SU-DHL-6 (cell line): ENCODE results near the gene MAML3.

ENCODE experiments used
- H2AFZ ChIP-seq: fragments of 200-600 bp; sonication (generic); 2 replicates; pipeline ENCODE4 v1.6.1; 2014; ENCODE audit warnings: low read depth, mild to moderate bottlenecking, moderate library complexity, mixed read lengths, antibody characterized with exemption, low read length; ENCODE audit not compliant: severe bottlenecking
- H3F3A ChIP-seq: fragments of 200-600 bp; shearing (Covaris generic); 2 replicates; pipeline ENCODE4 v1.6.0; 2016; ENCODE audit warnings: antibody characterized with exemption, mild to moderate bottlenecking; ENCODE audit not compliant: insufficient read depth
- H3K27ac ChIP-seq: fragments of 200-600 bp; sonication (generic); 2 replicates; pipeline ENCODE4 v1.5.1; 2016; ENCODE audit warnings: low read depth, mild to moderate bottlenecking, low read length, moderate library complexity, mixed read lengths
- H3K27me3 ChIP-seq: fragments of 200-600 bp; sonication (generic), shearing (Covaris generic); 2 replicates; pipeline ENCODE4 v1.6.0; 2014; ENCODE audit warnings: mild to moderate bottlenecking, low read length
- H3K36me3 ChIP-seq: fragments of 200-600 bp; sonication (generic); 2 replicates; pipeline ENCODE4 v1.6.1; 2014; ENCODE audit warnings: mild to moderate bottlenecking, low read length, mixed read lengths
- H3K4me2 ChIP-seq: fragments of 300-600, 200-600 bp; shearing (Covaris generic), sonication (generic); 2 replicates; pipeline ENCODE4 v1.6.0; 2014; ENCODE audit warnings: low read length, low read depth, mild to moderate bottlenecking; ENCODE audit not compliant: poor library complexity, severe bottlenecking
- H3K4me3 ChIP-seq: fragments of 200-600 bp; sonication (generic); 2 replicates; pipeline ENCODE4 v1.5.1; 2014; ENCODE audit warnings: antibody characterized with exemption, low read length, mild to moderate bottlenecking, mixed read lengths; ENCODE audit not compliant: insufficient read depth, poor library complexity, severe bottlenecking
- H3K79me2 ChIP-seq: fragments of 200-600 bp; sonication (generic); 2 replicates; pipeline ENCODE4 v1.6.1; 2014; ENCODE audit warnings: mild to moderate bottlenecking, low read length, moderate library complexity; ENCODE audit not compliant: insufficient read depth
- H3K9ac ChIP-seq: fragments of 200-600 bp; sonication (generic); 2 replicates; pipeline ENCODE4 v1.7.0; 2014; ENCODE audit warnings: mild to moderate bottlenecking, low read length
- H3K9me2 ChIP-seq: fragments of 200-600 bp; sonication (generic); replicated peaks from 2 replicates; pipeline ENCODE4 v1.6.1; 2014; ENCODE audit warnings: low read length; ENCODE audit not compliant: insufficient read depth
- H3K9me3 ChIP-seq: fragments of 200-600 bp; sonication (generic); 2 replicates; pipeline ENCODE4 v1.6.1; 2014; ENCODE audit warnings: low read length, mixed read lengths; ENCODE audit not compliant: insufficient read depth
- H4K20me1 ChIP-seq: fragments of 200-600 bp; sonication (generic); 2 replicates; pipeline ENCODE4 v1.6.1; 2014; ENCODE audit warnings: low read depth, mild to moderate bottlenecking, antibody characterized with exemption, low read length, moderate library complexity, mixed read lengths
- EZH2phosphoT487 ChIP-seq: fragments of 200-600 bp; sonication (generic), shearing (Covaris generic); conservative IDR thresholded peaks from 2 replicates; pipeline ENCODE4 v1.6.1; 2018; ENCODE audit warnings: mild to moderate bottlenecking, antibody characterized with exemption, low read length, moderate library complexity, mixed read lengths
- TF ChIP-seq, protein P1 (sequence below): fragments of 200-600 bp; sonication (generic); IDR thresholded peaks from one replicate; pipeline ENCODE4 v1.5.1; 2017; ENCODE audit warnings: antibody characterized with exemption, mild to moderate bottlenecking, low read length, moderate library complexity; ENCODE audit not compliant: insufficient read depth, poor library complexity, severe bottlenecking

The MAML3 gene

DNA sequence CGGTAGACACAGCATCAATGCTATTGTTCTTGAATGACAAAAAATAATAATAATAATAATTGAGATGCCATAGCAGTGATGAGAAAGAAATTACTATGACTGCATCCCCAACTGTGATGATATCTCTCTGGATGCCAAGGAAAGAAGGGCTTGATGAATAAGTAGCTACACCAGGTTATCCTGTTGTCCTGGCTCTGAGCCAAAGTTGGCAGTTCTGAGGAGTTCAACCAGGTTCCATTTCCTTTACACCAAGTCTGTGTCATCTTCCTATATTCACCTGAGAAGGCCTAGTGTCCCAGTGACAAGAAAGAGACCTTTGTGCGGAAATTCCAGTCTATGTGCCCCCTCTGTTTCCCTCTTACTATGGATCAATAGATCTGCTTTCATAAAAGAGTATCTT is 3.4 kb upstream of the MAML3 start:
- H3K9me2 ChIP-seq, result no peaks in the 10 kb centered on the region
- no peaks in the 10 kb centered on the region for H3K79me2 ChIP-seq
- no peaks in the 10 kb centered on the region for H3K27me3 ChIP-seq
- H3K27ac ChIP-seq, result no peak overlapping the region
- no peak overlapping the region for H3K4me2 ChIP-seq
- H3K36me3 ChIP-seq, result no peaks in the 10 kb centered on the region
- H3F3A ChIP-seq, result peaks cover 10% of the 10 kb centered on the region; the same call in 1 of the 2 replicates
- H2AFZ ChIP-seq, result no peak overlapping the region
- no peak overlapping the region for H3K4me3 ChIP-seq
- TF ChIP-seq EZH2phosphoT487, result no peak
- TF ChIP-seq, protein P1, sequence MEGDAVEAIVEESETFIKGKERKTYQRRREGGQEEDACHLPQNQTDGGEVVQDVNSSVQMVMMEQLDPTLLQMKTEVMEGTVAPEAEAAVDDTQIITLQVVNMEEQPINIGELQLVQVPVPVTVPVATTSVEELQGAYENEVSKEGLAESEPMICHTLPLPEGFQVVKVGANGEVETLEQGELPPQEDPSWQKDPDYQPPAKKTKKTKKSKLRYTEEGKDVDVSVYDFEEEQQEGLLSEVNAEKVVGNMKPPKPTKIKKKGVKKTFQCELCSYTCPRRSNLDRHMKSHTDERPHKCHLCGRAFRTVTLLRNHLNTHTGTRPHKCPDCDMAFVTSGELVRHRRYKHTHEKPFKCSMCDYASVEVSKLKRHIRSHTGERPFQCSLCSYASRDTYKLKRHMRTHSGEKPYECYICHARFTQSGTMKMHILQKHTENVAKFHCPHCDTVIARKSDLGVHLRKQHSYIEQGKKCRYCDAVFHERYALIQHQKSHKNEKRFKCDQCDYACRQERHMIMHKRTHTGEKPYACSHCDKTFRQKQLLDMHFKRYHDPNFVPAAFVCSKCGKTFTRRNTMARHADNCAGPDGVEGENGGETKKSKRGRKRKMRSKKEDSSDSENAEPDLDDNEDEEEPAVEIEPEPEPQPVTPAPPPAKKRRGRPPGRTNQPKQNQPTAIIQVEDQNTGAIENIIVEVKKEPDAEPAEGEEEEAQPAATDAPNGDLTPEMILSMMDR, result no peak
- H3K9me3 ChIP-seq, result no peaks in the 10 kb centered on the region
- no peaks in the 10 kb centered on the region for H4K20me1 ChIP-seq
- no peak overlapping the region for H3K9ac ChIP-seq

DNA sequence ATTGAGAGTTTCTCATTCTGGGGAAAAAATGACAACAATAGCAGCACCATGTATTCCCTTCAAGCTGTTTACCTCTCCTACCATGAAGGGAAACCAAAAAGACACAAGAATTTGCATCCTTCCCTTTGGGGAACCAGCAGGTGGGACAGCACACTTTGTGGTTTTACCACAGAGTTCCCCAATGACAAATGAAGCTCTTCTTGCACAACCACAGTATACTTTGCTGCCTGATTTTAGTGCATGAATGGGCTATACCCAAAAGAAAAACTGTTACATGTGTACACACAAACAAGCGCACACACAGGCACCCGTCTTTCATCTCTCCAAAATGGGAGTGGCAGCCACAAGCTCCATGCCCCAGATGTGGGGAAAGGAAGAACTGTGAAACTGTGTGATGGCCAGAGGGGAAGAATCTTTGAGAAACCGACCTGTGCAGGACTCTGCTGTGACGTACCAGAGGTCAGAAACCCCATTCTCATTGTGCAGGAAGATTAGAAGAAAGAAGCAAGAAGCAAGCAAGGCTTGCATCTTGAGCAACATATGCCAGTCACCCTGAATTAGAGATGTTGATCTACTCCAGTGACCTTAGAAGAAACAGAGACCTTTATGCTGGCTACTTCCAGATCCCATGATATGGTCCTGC is 2.7 kb upstream of the MAML3 start:
- Histone ChIP-seq H2AFZ (no peak overlapping the region), H3K4me2 (peak overlapping the region; percentile 52), H3K9ac (no peak overlapping the region)

DNA sequence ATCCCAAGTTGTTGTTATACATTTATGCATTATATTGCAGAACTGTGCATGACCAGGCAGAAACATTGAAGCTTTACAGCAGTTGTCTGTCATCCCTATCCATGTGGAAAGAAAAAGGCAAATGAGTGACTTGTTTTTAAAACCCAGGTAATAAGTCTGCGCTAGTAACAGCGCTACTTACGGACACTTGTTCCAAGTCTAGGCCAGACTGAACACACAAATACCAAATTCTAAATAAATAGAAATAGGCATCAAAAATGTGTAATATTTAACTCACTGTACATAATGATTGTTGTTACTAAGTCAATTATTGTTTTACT is 548 bp upstream of the MAML3 start:
- Histone ChIP-seq H3K27me3 (no peaks in the 10 kb centered on the region), H3K9me3 (no peaks in the 10 kb centered on the region), H4K20me1 (no peaks in the 10 kb centered on the region), H3K79me2 (no peaks in the 10 kb centered on the region), H3K4me3 (peak overlapping the region; percentile 63), H3K9me2 (no peaks in the 10 kb centered on the region), H3K4me2 (peak overlapping the region; percentile 88), H2AFZ (no peak overlapping the region), H3K36me3 (no peaks in the 10 kb centered on the region), H3K9ac (peak overlapping the region; percentile 61; the same call in 1 of the 2 replicates), H3F3A (peaks cover 21% of the 10 kb centered on the region), H3K27ac (no peak overlapping the region)
- no peak for TF ChIP-seq EZH2phosphoT487
- TF ChIP-seq, protein P1, result no peak

More for the DNA sequence above, 2.7 kb upstream of the MAML3 start:
- Histone ChIP-seq H4K20me1 (no peaks in the 10 kb centered on the region), H3F3A (peaks cover 10% of the 10 kb centered on the region; the same call in 1 of the 2 replicates), H3K79me2 (no peaks in the 10 kb centered on the region), H3K36me3 (no peaks in the 10 kb centered on the region), H3K27me3 (no peaks in the 10 kb centered on the region), H3K9me2 (no peaks in the 10 kb centered on the region), H3K27ac (no peak overlapping the region; the same call in 1 of the 2 replicates), H3K4me3 (no peak overlapping the region), H3K9me3 (no peaks in the 10 kb centered on the region)
- TF ChIP-seq EZH2phosphoT487, result no peak
- TF ChIP-seq, protein P1, result no peak
